ACC112 (cell line): Measurements from ENCODE around the gene ISG20L2.
A peak's percentile ranks its signal among the peaks of the same experiment; 100 is the strongest.

ENCODE experiments used
- H2AFZ ChIP-seq: fragments of 200-600 bp; sonication (generic); one replicate; pipeline ENCODE4 v1.6.0; 2017; ENCODE audit warnings: antibody characterized with exemption, low read length; ENCODE audit not compliant: unreplicated experiment
- H3K27ac ChIP-seq: fragments of 200-600 bp; sonication (generic); 2 replicates; pipeline ENCODE4 v1.5.1; 2014; ENCODE audit warnings: low read depth, mild to moderate bottlenecking, antibody characterized with exemption, low read length, moderate library complexity
- H3K27me3 ChIP-seq: fragments of 200-600 bp; sonication (generic); 2 replicates; pipeline ENCODE4 v1.6.1; 2014; ENCODE audit warnings: mild to moderate bottlenecking, antibody characterized with exemption, low read length, moderate library complexity, mixed read lengths; ENCODE audit not compliant: insufficient read depth
- H3K36me3 ChIP-seq: fragments of 200-600 bp; sonication (generic); 2 replicates; pipeline ENCODE4 v1.6.1; 2016; ENCODE audit warnings: mild to moderate bottlenecking, antibody characterized with exemption, low read length, moderate library complexity, mixed read lengths; ENCODE audit not compliant: insufficient read depth
- H3K4me1 ChIP-seq: fragments of 200-600 bp; sonication (generic); one replicate; pipeline ENCODE4 v1.6.1; 2016; ENCODE audit warnings: low read length, mixed read lengths; ENCODE audit not compliant: insufficient read depth, unreplicated experiment, control insufficient read depth
- H3K4me3 ChIP-seq: fragments of 200-600 bp; sonication (generic); 2 replicates; pipeline ENCODE4 v1.5.1; 2014; ENCODE audit warnings: mild to moderate bottlenecking, low read depth, low read length
- H3K79me2 ChIP-seq: fragments of 200-600 bp; sonication (generic); one replicate; pipeline ENCODE4 v1.6.0; 2016; ENCODE audit warnings: low read length; ENCODE audit not compliant: control insufficient read depth, unreplicated experiment, insufficient read depth

The ISG20L2 gene

GRCh38 chr1:156675210-156676113, 53.1 kb downstream of the ISG20L2 start:
- peaks cover 7% of the 10 kb centered on the region for H3K4me1 ChIP-seq
- H2AFZ ChIP-seq: no peak overlapping the region
- peaks cover 6% of the 10 kb centered on the region for H3K79me2 ChIP-seq
- H3K27me3 ChIP-seq: peaks cover 4% of the 10 kb centered on the region; the same call in 1 of the 2 replicates
- no peak overlapping the region for H3K27ac ChIP-seq
- no peaks in the 10 kb centered on the region for H3K36me3 ChIP-seq
- H3K4me3 ChIP-seq: peak overlapping the region; percentile 91

GRCh38 chr1:156673387-156674121, 55.0 kb downstream of the ISG20L2 start:
- Histone ChIP-seq H3K4me1 (peaks cover 7% of the 10 kb centered on the region), H3K27me3 (no peaks in the 10 kb centered on the region), H2AFZ (no peak overlapping the region), H3K27ac (no peak overlapping the region), H3K79me2 (peaks cover 6% of the 10 kb centered on the region), H3K4me3 (no peak overlapping the region), H3K36me3 (no peaks in the 10 kb centered on the region)
